ENCODE data around the gene ABCA3.
"Not testable (repeated sequence)": the region's sequence is repeated elsewhere in the genome, so short reads cannot be mapped to it uniquely, and the experiment has no call there.

DNA sequence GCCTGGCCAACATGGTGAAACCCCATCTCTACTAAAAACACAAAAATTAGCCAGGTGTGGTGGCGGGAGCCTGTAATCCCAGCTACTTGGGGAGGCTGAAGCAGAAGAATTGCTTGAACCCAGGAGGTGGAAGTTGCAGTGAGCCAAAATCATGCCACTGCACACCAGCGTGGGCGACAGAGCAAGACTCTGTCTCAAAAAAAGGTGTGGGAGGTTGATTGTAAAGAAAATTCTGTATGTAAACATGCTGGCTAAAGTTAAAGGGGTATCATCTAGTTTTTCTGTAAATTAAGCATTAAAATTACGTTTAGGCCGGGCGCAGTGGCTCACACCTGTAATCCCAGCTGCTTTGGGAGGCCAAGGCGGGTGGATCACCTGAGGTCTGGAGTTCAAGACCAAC is 82.0 kb downstream of the ABCA3 start:
- TF ChIP-seq, protein P1, sequence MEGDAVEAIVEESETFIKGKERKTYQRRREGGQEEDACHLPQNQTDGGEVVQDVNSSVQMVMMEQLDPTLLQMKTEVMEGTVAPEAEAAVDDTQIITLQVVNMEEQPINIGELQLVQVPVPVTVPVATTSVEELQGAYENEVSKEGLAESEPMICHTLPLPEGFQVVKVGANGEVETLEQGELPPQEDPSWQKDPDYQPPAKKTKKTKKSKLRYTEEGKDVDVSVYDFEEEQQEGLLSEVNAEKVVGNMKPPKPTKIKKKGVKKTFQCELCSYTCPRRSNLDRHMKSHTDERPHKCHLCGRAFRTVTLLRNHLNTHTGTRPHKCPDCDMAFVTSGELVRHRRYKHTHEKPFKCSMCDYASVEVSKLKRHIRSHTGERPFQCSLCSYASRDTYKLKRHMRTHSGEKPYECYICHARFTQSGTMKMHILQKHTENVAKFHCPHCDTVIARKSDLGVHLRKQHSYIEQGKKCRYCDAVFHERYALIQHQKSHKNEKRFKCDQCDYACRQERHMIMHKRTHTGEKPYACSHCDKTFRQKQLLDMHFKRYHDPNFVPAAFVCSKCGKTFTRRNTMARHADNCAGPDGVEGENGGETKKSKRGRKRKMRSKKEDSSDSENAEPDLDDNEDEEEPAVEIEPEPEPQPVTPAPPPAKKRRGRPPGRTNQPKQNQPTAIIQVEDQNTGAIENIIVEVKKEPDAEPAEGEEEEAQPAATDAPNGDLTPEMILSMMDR (IDR thresholded peaks at IDR 0.05; ENCODE audit: poor library complexity, severe bottlenecking): not testable (repeated sequence)
- TF ChIP-seq EZH2 (IDR thresholded peaks at IDR 0.05; ENCODE audit: borderline replicate concordance, insufficient read depth, low read length, poor library complexity, severe bottlenecking); EP300 (conservative IDR thresholded peaks at IDR 0.05; ENCODE audit: poor library complexity, severe bottlenecking); SMC3 (conservative IDR thresholded peaks at IDR 0.05; ENCODE audit: poor library complexity); POLR2AphosphoS5 (IDR thresholded peaks at IDR 0.05); MXI1 (conservative IDR thresholded peaks at IDR 0.05; ENCODE audit: poor library complexity, severe bottlenecking); RAD21 (conservative IDR thresholded peaks at IDR 0.05); TAF1 (IDR thresholded peaks at IDR 0.05; ENCODE audit: low read depth): not testable (repeated sequence)
- TF ChIP-seq, protein P2, sequence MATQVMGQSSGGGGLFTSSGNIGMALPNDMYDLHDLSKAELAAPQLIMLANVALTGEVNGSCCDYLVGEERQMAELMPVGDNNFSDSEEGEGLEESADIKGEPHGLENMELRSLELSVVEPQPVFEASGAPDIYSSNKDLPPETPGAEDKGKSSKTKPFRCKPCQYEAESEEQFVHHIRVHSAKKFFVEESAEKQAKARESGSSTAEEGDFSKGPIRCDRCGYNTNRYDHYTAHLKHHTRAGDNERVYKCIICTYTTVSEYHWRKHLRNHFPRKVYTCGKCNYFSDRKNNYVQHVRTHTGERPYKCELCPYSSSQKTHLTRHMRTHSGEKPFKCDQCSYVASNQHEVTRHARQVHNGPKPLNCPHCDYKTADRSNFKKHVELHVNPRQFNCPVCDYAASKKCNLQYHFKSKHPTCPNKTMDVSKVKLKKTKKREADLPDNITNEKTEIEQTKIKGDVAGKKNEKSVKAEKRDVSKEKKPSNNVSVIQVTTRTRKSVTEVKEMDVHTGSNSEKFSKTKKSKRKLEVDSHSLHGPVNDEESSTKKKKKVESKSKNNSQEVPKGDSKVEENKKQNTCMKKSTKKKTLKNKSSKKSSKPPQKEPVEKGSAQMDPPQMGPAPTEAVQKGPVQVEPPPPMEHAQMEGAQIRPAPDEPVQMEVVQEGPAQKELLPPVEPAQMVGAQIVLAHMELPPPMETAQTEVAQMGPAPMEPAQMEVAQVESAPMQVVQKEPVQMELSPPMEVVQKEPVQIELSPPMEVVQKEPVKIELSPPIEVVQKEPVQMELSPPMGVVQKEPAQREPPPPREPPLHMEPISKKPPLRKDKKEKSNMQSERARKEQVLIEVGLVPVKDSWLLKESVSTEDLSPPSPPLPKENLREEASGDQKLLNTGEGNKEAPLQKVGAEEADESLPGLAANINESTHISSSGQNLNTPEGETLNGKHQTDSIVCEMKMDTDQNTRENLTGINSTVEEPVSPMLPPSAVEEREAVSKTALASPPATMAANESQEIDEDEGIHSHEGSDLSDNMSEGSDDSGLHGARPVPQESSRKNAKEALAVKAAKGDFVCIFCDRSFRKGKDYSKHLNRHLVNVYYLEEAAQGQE (IDR thresholded peaks at IDR 0.05; ENCODE audit: borderline replicate concordance): not testable (repeated sequence)
